IPS-18c (cell line): ENCODE results near the gene OR7G1.

ENCODE experiments used
- H3K4me3 ChIP-seq: 2 replicates; pipeline ENCODE4 v1.7.0; 2013; ENCODE audit warnings: low read depth, mild to moderate bottlenecking, low read length, moderate library complexity; ENCODE audit not compliant: insufficient read depth
- H3K9me3 ChIP-seq: one replicate; pipeline ENCODE4 v1.6.1; 2013; ENCODE audit warnings: mild to moderate bottlenecking, low read length, moderate library complexity; ENCODE audit not compliant: control insufficient read depth, insufficient read depth

The OR7G1 gene

GRCh38 chr19:9115307-9115813 is at the start of gene OR7G1:
Gene OR7G1 (minus strand): TSS chr19:9115763. CDS start chr19:9115763, 0 bp downstream.
- Histone ChIP-seq H3K4me3 (no peak within 1 kb of the TSS), H3K9me3 (peaks cover 2% of the 10 kb centered on the region)

- peaks cover 3% of the 10 kb centered on the region for H3K9me3 ChIP-seq
- no peak overlapping the region for H3K4me3 ChIP-seq
Measured at GRCh38 chr19:9165261-9165660, 49.7 kb upstream of the OR7G1 start.

- H3K4me3 ChIP-seq, result no peak overlapping the region
- H3K9me3 ChIP-seq, result peaks cover 5% of the 10 kb centered on the region
Measured at GRCh38 chr19:9161427-9161826, 45.9 kb upstream of the OR7G1 start.

- Histone ChIP-seq H3K4me3 (no peak overlapping the region), H3K9me3 (peaks cover 5% of the 10 kb centered on the region)
Measured at GRCh38 chr19:9159891-9160290, 44.3 kb upstream of the OR7G1 start.

GRCh38 chr19:9156304-9156703 is 40.7 kb upstream of the OR7G1 start:
- no peak overlapping the region for H3K4me3 ChIP-seq
- H3K9me3 ChIP-seq, result peaks cover 9% of the 10 kb centered on the region

- no peak overlapping the region for H3K4me3 ChIP-seq
Measured at GRCh38 chr19:9155591-9155990, 40.0 kb upstream of the OR7G1 start.

GRCh38 chr19:9151367-9151766 is 35.8 kb upstream of the OR7G1 start:
- H3K4me3 ChIP-seq, result no peak overlapping the region
- peaks cover 8% of the 10 kb centered on the region for H3K9me3 ChIP-seq

More at GRCh38 chr19:9155591-9155990, 40.0 kb upstream of the OR7G1 start:
- peaks cover 11% of the 10 kb centered on the region for H3K9me3 ChIP-seq

- H3K4me3 ChIP-seq, result no peak overlapping the region
Measured at GRCh38 chr19:9150650-9151049, 35.1 kb upstream of the OR7G1 start.

GRCh38 chr19:9149997-9150396 is 34.4 kb upstream of the OR7G1 start:
- Histone ChIP-seq H3K4me3 (no peak overlapping the region), H3K9me3 (peaks cover 11% of the 10 kb centered on the region)

More at GRCh38 chr19:9150650-9151049, 35.1 kb upstream of the OR7G1 start:
- peaks cover 8% of the 10 kb centered on the region for H3K9me3 ChIP-seq

GRCh38 chr19:9148697-9149096 is 33.1 kb upstream of the OR7G1 start:
- no peak overlapping the region for H3K4me3 ChIP-seq
- H3K9me3 ChIP-seq, result peaks cover 14% of the 10 kb centered on the region

- peaks cover 10% of the 10 kb centered on the region for H3K9me3 ChIP-seq
- no peak overlapping the region for H3K4me3 ChIP-seq
Measured at GRCh38 chr19:9146882-9147281, 31.3 kb upstream of the OR7G1 start.

- H3K9me3 ChIP-seq, result peaks cover 5% of the 10 kb centered on the region
- no peak overlapping the region for H3K4me3 ChIP-seq
Measured at GRCh38 chr19:9144920-9145319, 29.4 kb upstream of the OR7G1 start.

GRCh38 chr19:9140159-9140874 is 24.8 kb upstream of the OR7G1 start, which contains the start of gene ZNF317:
Gene ZNF317 (plus strand): TSS chr19:9140397. CDS start chr19:9156017, 15,620 bp downstream.
- Histone ChIP-seq H3K9me3 (peaks cover 5% of the 10 kb centered on the region), H3K4me3 (peak within 1 kb of the TSS; percentile 92)

GRCh38 chr19:9139609-9140158 is 24.1 kb upstream of the OR7G1 start:
- H3K9me3 ChIP-seq, result no peaks in the 10 kb centered on the region

GRCh38 chr19:9132422-9132821 is 16.9 kb upstream of the OR7G1 start:
- H3K9me3 ChIP-seq, result no peaks in the 10 kb centered on the region
- H3K4me3 ChIP-seq, result no peak overlapping the region

More at GRCh38 chr19:9139609-9140158, 24.1 kb upstream of the OR7G1 start:
- peak overlapping the region; percentile 92 for H3K4me3 ChIP-seq

GRCh38 chr19:9130965-9131364 is 15.4 kb upstream of the OR7G1 start:
- Histone ChIP-seq H3K4me3 (no peak overlapping the region), H3K9me3 (no peaks in the 10 kb centered on the region)

GRCh38 chr19:9128171-9128570 is 12.6 kb upstream of the OR7G1 start:
- no peaks in the 10 kb centered on the region for H3K9me3 ChIP-seq
- H3K4me3 ChIP-seq, result no peak overlapping the region

GRCh38 chr19:9126900-9127405 is 11.4 kb upstream of the OR7G1 start, which contains the start of gene OR7G3:
Gene OR7G3 (minus strand): TSS chr19:9126950. CDS start chr19:9126950, 0 bp downstream.
- no peak within 1 kb of the TSS for H3K4me3 ChIP-seq
- no peaks in the 10 kb centered on the region for H3K9me3 ChIP-seq
